ENCODE data around the gene LPIN2.
"Not testable (repeated sequence)": the region's sequence is repeated elsewhere in the genome, so short reads cannot be mapped to it uniquely, and the experiment has no call there.

Gene LPIN2

GRCh38 chr18:3053081-3053480 is 40.1 kb upstream of the LPIN2 start:
- H3K4me3 ChIP-seq (ENCODE audit: low read length) = no peak overlapping the region
- TF ChIP-seq ZNF274 (IDR thresholded peaks at IDR 0.05; ENCODE audit: low read depth, low read length) = no peak

GRCh38 chr18:3052411-3052758 is 39.4 kb upstream of the LPIN2 start:
- no peak overlapping the region for H3K4me3 ChIP-seq (ENCODE audit: low read length)
- no peak for TF ChIP-seq ZNF274 (IDR thresholded peaks at IDR 0.05; ENCODE audit: low read depth, low read length)

GRCh38 chr18:3051718-3052410 is 38.9 kb upstream of the LPIN2 start:
- no peak overlapping the region for H3K4me3 ChIP-seq (ENCODE audit: low read length)
- TF ChIP-seq ZNF274 (IDR thresholded peaks at IDR 0.05; ENCODE audit: low read depth, low read length) = no peak

GRCh38 chr18:3049897-3050454 is 37.0 kb upstream of the LPIN2 start:
- not testable (repeated sequence) for H3K4me3 ChIP-seq (ENCODE audit: low read length)

- TF ChIP-seq ZNF274 (IDR thresholded peaks at IDR 0.05; ENCODE audit: low read depth, low read length) = no peak
Observed at GRCh38 chr18:3048820-3049349, 35.9 kb upstream of the LPIN2 start.

GRCh38 chr18:3048121-3048520 is 35.2 kb upstream of the LPIN2 start:
- no peak overlapping the region for H3K4me3 ChIP-seq (ENCODE audit: low read length)
- no peak for TF ChIP-seq ZNF274 (IDR thresholded peaks at IDR 0.05; ENCODE audit: low read depth, low read length)

More at GRCh38 chr18:3048820-3049349, 35.9 kb upstream of the LPIN2 start:
- H3K4me3 ChIP-seq (ENCODE audit: low read length) = no peak overlapping the region

GRCh38 chr18:3046216-3046808 is 33.4 kb upstream of the LPIN2 start:
- H3K4me3 ChIP-seq (ENCODE audit: low read length) = no peak overlapping the region
- no peak for TF ChIP-seq ZNF274 (IDR thresholded peaks at IDR 0.05; ENCODE audit: low read depth, low read length)

GRCh38 chr18:3044931-3045698 is 32.2 kb upstream of the LPIN2 start:
- no peak for TF ChIP-seq ZNF274 (IDR thresholded peaks at IDR 0.05; ENCODE audit: low read depth, low read length)
- no peak overlapping the region for H3K4me3 ChIP-seq (ENCODE audit: low read length)

GRCh38 chr18:3042379-3042778 is 29.4 kb upstream of the LPIN2 start:
- no peak overlapping the region for H3K4me3 ChIP-seq (ENCODE audit: low read length)
- no peak for TF ChIP-seq ZNF274 (IDR thresholded peaks at IDR 0.05; ENCODE audit: low read depth, low read length)

- TF ChIP-seq ZNF274 (IDR thresholded peaks at IDR 0.05; ENCODE audit: low read depth, low read length) = no peak
- no peak overlapping the region for H3K4me3 ChIP-seq (ENCODE audit: low read length)
Observed at GRCh38 chr18:3041843-3042242, 28.9 kb upstream of the LPIN2 start.

- TF ChIP-seq ZNF274 (IDR thresholded peaks at IDR 0.05; ENCODE audit: low read depth, low read length) = no peak
- H3K4me3 ChIP-seq (ENCODE audit: low read length) = no peak overlapping the region
Observed at GRCh38 chr18:3040881-3041280, 27.9 kb upstream of the LPIN2 start.

GRCh38 chr18:3040173-3040572 is 27.2 kb upstream of the LPIN2 start:
- H3K4me3 ChIP-seq (ENCODE audit: low read length) = no peak overlapping the region
- no peak for TF ChIP-seq ZNF274 (IDR thresholded peaks at IDR 0.05; ENCODE audit: low read depth, low read length)

GRCh38 chr18:3037423-3037915 is 24.5 kb upstream of the LPIN2 start:
- TF ChIP-seq ZNF274 (IDR thresholded peaks at IDR 0.05; ENCODE audit: low read depth, low read length) = no peak
- H3K4me3 ChIP-seq (ENCODE audit: low read length) = no peak overlapping the region

GRCh38 chr18:3036108-3036507 is 23.2 kb upstream of the LPIN2 start:
- no peak for TF ChIP-seq ZNF274 (IDR thresholded peaks at IDR 0.05; ENCODE audit: low read depth, low read length)
- no peak overlapping the region for H3K4me3 ChIP-seq (ENCODE audit: low read length)

All from GM08714 (cell line).